Spinal cord (tissue), 10 donors: ENCODE data around the gene GVQW3. TPM values are rescaled to one million over a fixed set of nuclear protein-coding genes. Genes with fewer than 3 reads are reported as not detected.

Source experiments
- DNase-seq, 6 donors: peaks; one replicate each; pipeline versions ENCODE4 v3.0.0 to v3.0.0-alpha.2; 2013 to 2015; ENCODE audit warnings: low spot score in 6 of 6, low read depth in 4 of 6
- H3K27ac ChIP-seq: one replicate; pipeline ENCODE4 v1.5.1; 2013; ENCODE audit warnings: low read depth, low read length, control low read depth
- H3K27me3 ChIP-seq: one replicate; pipeline ENCODE4 v1.6.1; 2013; ENCODE audit warnings: low read length; ENCODE audit not compliant: control insufficient read depth, insufficient read depth
- H3K36me3 ChIP-seq: one replicate; pipeline ENCODE4 v1.6.1; 2013; ENCODE audit warnings: low read length; ENCODE audit not compliant: control insufficient read depth, insufficient read depth
- H3K4me1 ChIP-seq: one replicate; pipeline ENCODE4 v1.6.1; 2013; ENCODE audit warnings: low read length; ENCODE audit not compliant: control insufficient read depth, insufficient read depth
- H3K4me3 ChIP-seq: one replicate; pipeline ENCODE4 v1.5.1; 2013; ENCODE audit warnings: low read depth, low read length, control low read depth
- H3K9me3 ChIP-seq: one replicate; pipeline ENCODE4 v1.6.1; 2013; ENCODE audit warnings: low read length; ENCODE audit not compliant: control insufficient read depth, insufficient read depth
- WGBS: methylation state at CpG from one replicate; pipeline ENCODE4 v1.1.5; 2013; ENCODE audit warnings: missing lambda C conversion rate; ENCODE audit not compliant: insufficient coverage; 5-methylcytosine and 5-hydroxymethylcytosine counted together
- polyA plus RNA-seq, 2 donors: library from polyadenylated mRNA; unstranded; fragments of 120-200 nt; gene quantifications; one replicate each; pipeline ENCODE4 v1.2.1, GENCODE V29; 2013; ENCODE audit not compliant: insufficient read length in 2 of 2
- total RNA-seq, 2 donors: library from RNA; depleted of rRNA in 1 of 2; stranded (reverse); fragments of 120-200 nt in 1 of 2; fragments of >200 nt in 1 of 2; gene quantifications; one replicate each; pipeline versions ENCODE4 v1.2.3 to v1.2.4, GENCODE V29; 2013 to 2014
- donor health status: healthy.

The GVQW3 gene
- total and polyA plus RNA-seq, 4 donors: 11.9 to 17.0 (median 12.8) TPM

DNA sequence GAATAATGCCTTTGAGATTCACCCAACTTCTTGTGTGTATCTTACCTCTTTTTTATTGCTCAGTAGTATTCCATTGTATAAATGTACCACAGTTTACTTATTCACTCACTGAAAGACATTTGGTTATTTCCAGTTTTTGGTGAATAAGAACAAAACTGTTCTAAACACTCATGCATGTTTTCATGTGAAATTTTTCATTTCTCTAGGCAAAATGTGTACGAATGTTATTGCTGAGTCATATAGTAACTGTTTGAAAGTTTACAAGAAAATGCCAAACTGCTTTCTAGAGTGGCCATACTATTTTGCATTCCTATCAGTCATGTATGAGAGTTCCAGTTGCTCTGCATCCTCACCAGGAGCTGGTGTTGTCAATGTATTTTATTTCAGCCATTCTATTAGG lies 54.9 kb downstream of the GVQW3 start:
- WGBS: no CpG with 5 or more reads among the region's 1 CpG
- no peaks in the 10 kb centered on the region for H3K36me3 ChIP-seq
- H3K27me3 ChIP-seq: no peaks in the 10 kb centered on the region
- H3K9me3 ChIP-seq: no peaks in the 10 kb centered on the region
- no peak overlapping the region for H3K4me3 ChIP-seq
- no peak overlapping the region for H3K27ac ChIP-seq
- no peaks in the 10 kb centered on the region for H3K4me1 ChIP-seq
- no peak for DNase-seq

DNA sequence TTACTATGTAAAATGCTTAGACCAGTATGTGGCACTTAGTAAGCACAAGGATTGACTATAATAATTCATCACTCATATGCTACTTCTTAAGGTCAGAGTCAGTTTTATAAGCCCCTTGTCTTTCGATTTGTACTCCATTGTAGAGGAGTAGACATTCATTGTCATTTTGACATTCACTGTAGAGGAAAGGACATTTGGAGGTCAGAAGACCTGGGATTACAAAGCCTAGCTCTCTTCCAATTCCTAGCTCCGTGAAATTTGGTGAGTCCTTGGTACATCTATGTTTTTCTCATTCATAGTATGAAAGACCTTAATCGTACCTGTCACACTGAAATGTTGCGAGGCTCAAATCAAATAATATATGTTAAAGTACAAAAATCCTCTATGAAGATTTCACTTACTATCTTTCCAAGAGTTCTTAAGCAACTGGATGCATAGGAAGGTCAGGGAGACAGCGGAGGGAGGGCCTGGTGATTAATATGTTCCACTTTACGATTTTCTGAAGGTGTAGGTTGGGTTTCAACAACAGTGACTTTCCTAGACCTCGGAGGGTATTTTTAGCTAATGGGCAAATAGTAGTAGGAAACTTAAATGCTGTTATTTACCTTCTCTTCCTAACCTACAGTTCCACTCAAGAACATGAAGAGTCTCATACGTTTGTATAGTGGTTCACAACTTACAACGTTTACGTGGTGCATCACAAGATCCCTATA lies 62.3 kb downstream of the GVQW3 start:
- no peak overlapping the region for H3K27ac ChIP-seq
- peak overlapping the region; percentile 99 for H3K4me3 ChIP-seq
- no peaks in the 10 kb centered on the region for H3K36me3 ChIP-seq
- peak in 1 of 6 donors; percentile 12 for DNase-seq
- H3K9me3 ChIP-seq: no peaks in the 10 kb centered on the region
- H3K4me1 ChIP-seq: no peaks in the 10 kb centered on the region
- WGBS: 50% methylated on average over 1 of the region's 10 CpGs
- H3K27me3 ChIP-seq: no peaks in the 10 kb centered on the region

DNA sequence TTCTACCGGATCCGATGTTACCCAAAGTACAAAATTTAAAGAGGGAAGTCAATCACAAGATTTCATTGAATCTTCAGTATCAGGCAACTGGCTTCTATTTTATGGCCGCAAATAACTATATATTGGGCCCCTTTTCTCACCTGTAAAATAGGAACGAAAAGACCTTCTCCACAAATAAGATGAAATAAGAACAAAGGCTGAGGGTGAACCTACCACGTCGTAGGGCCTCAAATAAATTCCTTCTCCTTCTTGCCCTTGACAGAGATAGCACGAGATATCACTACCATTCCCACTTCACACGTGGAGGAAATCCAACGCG lies 62.9 kb downstream of the GVQW3 start:
- H3K4me3 ChIP-seq: peak overlapping the region; percentile 99
- H3K36me3 ChIP-seq: no peaks in the 10 kb centered on the region
- no peak for DNase-seq
- no peaks in the 10 kb centered on the region for H3K27me3 ChIP-seq
- no peaks in the 10 kb centered on the region for H3K9me3 ChIP-seq
- 0% methylated on average over 7 of the region's 10 CpGs for WGBS
- H3K4me1 ChIP-seq: no peaks in the 10 kb centered on the region
- peak overlapping the region; percentile 97 for H3K27ac ChIP-seq

DNA sequence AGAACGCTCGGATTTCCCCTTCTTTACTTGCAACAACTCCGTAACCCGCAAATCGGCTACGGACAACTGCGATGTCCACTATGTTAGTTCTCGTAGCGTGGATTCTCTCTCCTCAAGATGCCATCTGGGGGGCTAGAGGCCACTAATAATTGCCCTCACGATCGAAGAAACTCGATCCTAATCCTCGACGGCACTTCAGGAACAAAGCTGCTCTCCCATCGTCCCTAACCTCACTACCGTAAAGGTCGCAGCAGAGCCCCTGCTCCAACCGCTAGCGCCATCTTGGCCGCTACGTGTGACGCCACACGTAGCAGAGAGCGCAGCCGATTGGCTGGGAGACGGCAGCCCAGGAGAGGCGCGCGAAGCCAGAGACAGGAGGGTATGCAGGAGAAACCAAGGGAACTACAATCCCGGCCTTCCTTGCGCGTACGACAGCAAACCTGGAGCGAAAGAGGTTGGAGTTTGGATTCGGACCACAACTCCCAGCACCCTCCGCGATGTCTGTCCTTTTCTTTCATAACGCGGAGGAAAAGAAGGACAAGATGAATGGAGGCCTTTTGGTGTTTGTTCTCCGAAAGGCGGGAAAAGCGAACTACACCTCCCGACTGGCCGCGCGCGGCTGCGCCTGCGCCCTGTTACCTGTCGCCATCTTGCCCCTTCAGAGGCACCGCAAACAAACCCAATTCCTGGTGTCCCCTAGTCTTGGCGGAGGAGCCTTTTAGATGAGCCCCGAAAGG lies 63.4 kb downstream of the GVQW3 start, which contains the start of gene EMSY:
Gene EMSY (plus strand): TSS at position 635 of the 737 bp plus-strand sequence. CDS start 1,921 bp downstream, outside the sequence.
- H3K36me3 ChIP-seq: no peaks in the 10 kb centered on the region
- peak within 1 kb of the TSS; percentile 97 for H3K27ac ChIP-seq
- WGBS: 0% methylated on average over 49 of the region's 53 CpGs
- H3K9me3 ChIP-seq: no peaks in the 10 kb centered on the region
- DNase-seq: peak; percentile 96 to 100 (median 98)
- no peaks in the 10 kb centered on the region for H3K4me1 ChIP-seq
- H3K4me3 ChIP-seq: peak within 1 kb of the TSS; percentile 99
- H3K27me3 ChIP-seq: no peaks in the 10 kb centered on the region

DNA sequence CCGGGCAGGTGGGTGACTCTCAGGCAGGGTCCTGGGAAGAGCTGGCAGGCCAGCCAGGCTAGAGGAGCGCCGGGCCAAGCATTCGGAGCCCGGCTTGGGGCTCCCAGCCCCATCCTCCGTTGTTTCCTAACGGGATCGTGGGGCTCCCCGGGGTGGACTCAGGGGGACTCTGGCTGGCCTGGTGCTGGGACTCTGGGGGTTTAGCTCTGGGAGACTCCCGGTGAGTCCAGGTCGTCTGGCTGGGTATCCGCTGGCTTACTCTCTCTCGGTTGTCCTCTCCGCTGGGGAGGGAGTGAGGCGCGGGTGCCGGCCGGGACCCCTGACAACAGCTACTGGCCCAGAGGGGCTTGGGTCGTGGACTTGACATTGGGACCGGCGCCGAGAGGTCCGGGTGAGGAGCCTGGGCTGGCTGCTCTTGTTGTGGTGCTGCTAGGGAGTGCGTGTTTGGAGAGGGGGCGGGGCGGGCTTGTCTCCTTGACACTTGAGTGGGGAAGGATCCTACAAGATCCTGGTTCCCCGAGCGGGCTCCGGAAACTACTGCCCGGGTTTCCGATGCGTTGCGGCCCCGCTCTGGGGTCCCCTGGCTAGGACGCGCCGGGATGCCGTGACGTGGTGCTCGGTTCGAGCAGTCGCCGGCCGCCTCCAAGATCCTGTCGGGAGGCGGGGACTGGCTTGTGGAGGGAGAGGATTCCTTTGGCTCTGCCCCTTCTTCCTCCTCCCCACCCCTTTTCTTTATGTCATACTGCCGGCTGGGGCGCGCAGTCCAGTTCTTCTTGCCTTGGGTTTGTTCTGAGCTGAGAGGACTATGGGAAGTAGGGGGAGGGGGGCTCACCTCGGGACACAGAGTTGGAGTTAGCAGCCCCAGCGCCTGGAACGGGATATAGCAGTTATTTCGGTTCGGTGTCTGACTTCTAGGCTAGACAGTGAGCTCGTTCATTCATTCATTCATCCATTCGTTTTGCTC lies 64.3 kb downstream of the GVQW3 start:
- WGBS: under 1% methylated on average over 44 of the region's 56 CpGs
- Histone ChIP-seq H3K27me3 (no peaks in the 10 kb centered on the region), H3K36me3 (peaks cover under 1% of the 10 kb centered on the region), H3K27ac (peak overlapping the region; percentile 97), H3K9me3 (no peaks in the 10 kb centered on the region), H3K4me1 (no peaks in the 10 kb centered on the region), H3K4me3 (peak overlapping the region; percentile 99)
- DNase-seq: peak; percentile 43 to 93 (median 56)

DNA sequence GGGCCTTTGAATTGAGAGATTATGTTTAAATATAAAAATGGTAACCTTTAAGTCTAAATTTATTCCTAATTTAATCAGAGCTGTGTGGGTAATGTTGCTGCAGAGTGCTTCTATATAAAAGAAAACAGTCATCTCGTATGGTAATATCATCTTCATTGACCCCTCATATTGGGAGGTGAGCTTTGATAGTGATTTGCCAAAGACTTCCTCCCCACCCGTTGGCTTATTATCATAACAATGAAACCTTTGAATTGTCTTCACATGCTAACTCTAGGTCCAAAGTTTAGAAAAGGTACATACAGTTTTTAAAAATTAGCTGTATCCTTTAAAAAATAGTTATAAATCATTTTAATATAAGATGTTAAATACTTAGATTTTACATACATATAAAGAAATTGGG lies 67.4 kb downstream of the GVQW3 start:
- H3K36me3 ChIP-seq: peaks cover 7% of the 10 kb centered on the region
- no peak overlapping the region for H3K4me3 ChIP-seq
- H3K9me3 ChIP-seq: no peaks in the 10 kb centered on the region
- no peaks in the 10 kb centered on the region for H3K27me3 ChIP-seq
- no peak for DNase-seq
- H3K27ac ChIP-seq: no peak overlapping the region
- H3K4me1 ChIP-seq: no peaks in the 10 kb centered on the region
- no CpG with 5 or more reads among the region's 2 CpGs for WGBS

DNA sequence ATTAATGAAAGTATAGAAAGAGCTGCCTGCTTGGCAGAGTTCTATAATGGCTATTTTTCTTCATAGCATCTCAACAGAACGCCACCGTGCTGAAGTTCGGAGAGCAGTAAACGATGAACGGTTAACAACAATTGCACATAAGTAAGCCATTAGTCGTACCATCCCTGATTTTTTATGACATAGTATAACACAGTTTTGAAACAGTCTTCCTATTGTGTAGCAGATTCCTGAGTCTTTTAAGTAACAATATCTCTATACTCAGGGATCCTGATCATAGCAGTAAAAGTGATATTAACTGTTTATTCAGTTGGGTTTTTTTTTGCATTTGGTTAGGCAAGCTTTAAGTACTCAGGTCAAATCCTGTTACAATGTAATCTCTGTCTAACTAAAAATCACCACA lies 72.1 kb downstream of the GVQW3 start:
- Histone ChIP-seq H3K4me3 (no peak overlapping the region), H3K4me1 (no peaks in the 10 kb centered on the region), H3K9me3 (no peaks in the 10 kb centered on the region), H3K27ac (no peak overlapping the region), H3K36me3 (peaks cover 7% of the 10 kb centered on the region), H3K27me3 (no peaks in the 10 kb centered on the region)
- WGBS: no CpG with 5 or more reads among the region's 6 CpGs
- no peak for DNase-seq

DNA sequence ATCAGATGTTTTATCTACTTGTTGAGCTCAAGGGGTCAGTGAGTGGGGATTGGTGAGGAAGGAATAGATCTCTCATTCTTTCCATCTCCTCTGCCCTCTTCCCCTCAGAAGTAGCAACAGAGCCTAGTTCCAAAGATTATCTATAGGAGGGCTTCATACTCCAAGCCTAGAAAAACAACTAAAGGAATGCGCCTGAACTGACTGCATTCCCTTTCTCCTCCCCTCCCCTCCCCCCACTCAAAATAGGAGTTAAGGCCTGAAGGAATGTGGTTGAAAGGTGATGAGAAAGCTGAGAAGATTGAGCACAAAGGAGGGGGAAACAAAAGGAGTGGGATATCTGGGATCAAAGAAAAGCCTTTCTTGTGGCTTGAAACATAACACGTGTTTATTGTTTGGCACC lies 74.2 kb downstream of the GVQW3 start:
- DNase-seq: peak in 1 of 6 donors; percentile 10
- peaks cover 7% of the 10 kb centered on the region for H3K36me3 ChIP-seq
- no peaks in the 10 kb centered on the region for H3K9me3 ChIP-seq
- H3K4me1 ChIP-seq: no peaks in the 10 kb centered on the region
- WGBS: no CpG with 5 or more reads among the region's 2 CpGs
- no peaks in the 10 kb centered on the region for H3K27me3 ChIP-seq
- no peak overlapping the region for H3K4me3 ChIP-seq
- H3K27ac ChIP-seq: peak overlapping the region; percentile 13

DNA sequence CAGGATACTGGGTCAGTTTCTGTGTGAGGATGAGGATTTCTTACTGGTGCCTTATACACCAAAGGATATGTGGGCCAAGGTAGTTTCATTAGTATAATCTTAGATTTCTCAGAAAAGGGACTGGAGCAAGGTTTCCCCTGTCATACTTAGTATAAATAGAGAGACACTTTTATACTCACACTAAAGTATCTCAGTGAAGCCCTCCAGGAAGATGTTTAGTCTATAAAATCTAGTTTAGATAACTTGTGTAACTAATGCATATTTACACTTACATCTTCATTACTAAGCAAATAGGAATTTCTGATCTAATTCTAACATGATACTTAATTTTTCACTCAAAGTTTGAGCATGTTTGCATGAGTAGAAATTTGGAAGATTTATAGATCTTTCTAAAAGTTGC lies 74.8 kb downstream of the GVQW3 start:
- Histone ChIP-seq H3K4me3 (no peak overlapping the region), H3K36me3 (peaks cover 5% of the 10 kb centered on the region), H3K4me1 (no peaks in the 10 kb centered on the region), H3K27ac (peak overlapping the region; percentile 13), H3K9me3 (no peaks in the 10 kb centered on the region), H3K27me3 (no peaks in the 10 kb centered on the region)
- no peak for DNase-seq
